Loucy (cell line): ENCODE measurements around the gene PDZD8.

Experiments
- CTCF ChIP-seq: fragments of 200-600 bp; sonication (generic); conservative IDR thresholded peaks from 2 replicates; pipeline ENCODE4 v1.5.1; 2014; ENCODE audit warnings: mild to moderate bottlenecking, antibody characterized with exemption, low read length
- EZH2phosphoT487 ChIP-seq: fragments of 200-600 bp; IDR thresholded peaks from 2 replicates; pipeline ENCODE4 v1.6.1; 2018; ENCODE audit warnings: antibody characterized with exemption, mild to moderate bottlenecking, moderate library complexity, borderline replicate concordance

- TF ChIP-seq CTCF, result no peak
- TF ChIP-seq EZH2phosphoT487, result no peak
Observed at GRCh38 chr10:117249493-117250093, 125.6 kb downstream of the PDZD8 start.
